ENCODE results near the gene GIPC3.

DNA sequence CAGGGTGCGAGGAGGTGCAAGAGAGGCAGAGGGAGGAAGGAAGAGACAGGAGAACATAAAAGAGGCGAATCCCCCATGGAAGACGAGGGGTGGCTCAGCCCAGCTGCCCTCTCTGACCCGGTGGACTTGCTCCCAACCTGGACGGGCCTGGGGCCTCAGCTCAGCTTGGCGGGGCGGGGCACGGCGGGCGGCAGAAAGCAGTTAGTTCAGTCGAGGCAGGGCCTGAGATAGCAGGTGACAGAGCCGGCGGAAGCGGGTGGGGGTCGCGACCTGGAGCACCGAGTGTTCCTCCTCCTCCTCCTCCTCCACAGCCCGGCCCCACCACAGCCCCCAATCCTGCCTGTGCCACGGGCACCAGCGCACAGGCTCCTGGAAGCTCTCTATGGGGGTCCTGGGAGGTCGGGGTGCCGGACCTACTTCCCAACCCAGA, 48.3 kb downstream of the GIPC3 start:
- TF ChIP-seq, protein P1, sequence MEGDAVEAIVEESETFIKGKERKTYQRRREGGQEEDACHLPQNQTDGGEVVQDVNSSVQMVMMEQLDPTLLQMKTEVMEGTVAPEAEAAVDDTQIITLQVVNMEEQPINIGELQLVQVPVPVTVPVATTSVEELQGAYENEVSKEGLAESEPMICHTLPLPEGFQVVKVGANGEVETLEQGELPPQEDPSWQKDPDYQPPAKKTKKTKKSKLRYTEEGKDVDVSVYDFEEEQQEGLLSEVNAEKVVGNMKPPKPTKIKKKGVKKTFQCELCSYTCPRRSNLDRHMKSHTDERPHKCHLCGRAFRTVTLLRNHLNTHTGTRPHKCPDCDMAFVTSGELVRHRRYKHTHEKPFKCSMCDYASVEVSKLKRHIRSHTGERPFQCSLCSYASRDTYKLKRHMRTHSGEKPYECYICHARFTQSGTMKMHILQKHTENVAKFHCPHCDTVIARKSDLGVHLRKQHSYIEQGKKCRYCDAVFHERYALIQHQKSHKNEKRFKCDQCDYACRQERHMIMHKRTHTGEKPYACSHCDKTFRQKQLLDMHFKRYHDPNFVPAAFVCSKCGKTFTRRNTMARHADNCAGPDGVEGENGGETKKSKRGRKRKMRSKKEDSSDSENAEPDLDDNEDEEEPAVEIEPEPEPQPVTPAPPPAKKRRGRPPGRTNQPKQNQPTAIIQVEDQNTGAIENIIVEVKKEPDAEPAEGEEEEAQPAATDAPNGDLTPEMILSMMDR (IDR thresholded peaks at IDR 0.05), result no peak
- TF ChIP-seq EP300 (IDR thresholded peaks at IDR 0.05), result no peak
